Mucosa of rectum (tissue), 2 donors: ENCODE results near the gene SOX6.

ENCODE experiments used
- H3K27ac ChIP-seq, 2 donors: one replicate each; pipeline ENCODE4 v1.7.0; 2013; ENCODE audit warnings: inconsistent platforms in 2 of 2, low read depth in 2 of 2, low read length in 2 of 2
- H3K27me3 ChIP-seq, 2 donors: one replicate each; pipeline ENCODE4 v1.7.0; 2013; ENCODE audit warnings: low read length in 2 of 2; ENCODE audit not compliant: control insufficient read depth in 2 of 2, insufficient read depth in 2 of 2
- H3K36me3 ChIP-seq, 2 donors: one replicate each; pipeline ENCODE4 v1.7.0; 2013; ENCODE audit warnings: low read length in 2 of 2; ENCODE audit not compliant: control insufficient read depth in 2 of 2, insufficient read depth in 2 of 2
- H3K4me1 ChIP-seq, 2 donors: one replicate each; pipeline ENCODE4 v1.7.0; 2013; ENCODE audit warnings: low read length in 2 of 2, mild to moderate bottlenecking in 1 of 2; ENCODE audit not compliant: control insufficient read depth in 2 of 2, insufficient read depth in 2 of 2
- H3K4me3 ChIP-seq, 2 donors: one replicate each; pipeline ENCODE4 v1.7.0; 2013; ENCODE audit warnings: low read length in 2 of 2
- H3K9ac ChIP-seq, 2 donors: one replicate each; pipeline ENCODE4 v1.7.0; 2013; ENCODE audit warnings: low read length in 2 of 2, low read depth in 1 of 2, mild to moderate bottlenecking in 1 of 2
- H3K9me3 ChIP-seq, 2 donors: one replicate each; pipeline ENCODE4 v1.7.0; 2013; ENCODE audit warnings: low read length in 2 of 2; ENCODE audit not compliant: control insufficient read depth in 2 of 2
- donor health status: healthy.
- donor health status: Normal muscosa, but diverticular disease.

Gene SOX6

GRCh38 chr11:16185042-16185441 lies 171.3 kb downstream of the SOX6 start:
- Histone ChIP-seq H3K9ac (no peak overlapping the region), H3K36me3 (no peaks in the 10 kb centered on the region), H3K4me1 (no peaks in the 10 kb centered on the region), H3K4me3 (no peak overlapping the region), H3K27ac (no peak overlapping the region), H3K27me3 (no peaks in the 10 kb centered on the region), H3K9me3 (no peaks in the 10 kb centered on the region)

DNA sequence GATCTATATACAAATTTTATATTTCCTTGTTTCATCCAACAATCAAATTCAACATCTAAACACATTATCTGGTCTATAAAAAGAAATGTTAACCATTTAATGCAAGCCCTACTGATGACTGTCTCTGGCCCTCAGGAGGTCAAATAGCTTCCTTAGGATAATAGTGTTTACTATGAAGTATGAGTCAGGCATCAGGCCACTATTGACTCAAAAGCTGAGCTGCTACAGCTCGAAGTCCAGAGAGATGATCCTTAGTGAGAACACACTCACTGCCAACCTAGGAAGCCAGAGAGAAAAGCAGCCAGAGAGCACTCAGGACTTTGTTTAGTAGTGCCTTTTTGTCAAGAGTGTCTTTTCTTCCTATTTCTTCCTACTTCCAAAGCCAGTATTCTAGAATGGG lies 171.8 kb downstream of the SOX6 start:
- Histone ChIP-seq H3K27ac (no peak overlapping the region), H3K36me3 (no peaks in the 10 kb centered on the region), H3K27me3 (no peaks in the 10 kb centered on the region), H3K9ac (no peak overlapping the region), H3K9me3 (no peaks in the 10 kb centered on the region), H3K4me1 (no peaks in the 10 kb centered on the region), H3K4me3 (no peak overlapping the region)

DNA sequence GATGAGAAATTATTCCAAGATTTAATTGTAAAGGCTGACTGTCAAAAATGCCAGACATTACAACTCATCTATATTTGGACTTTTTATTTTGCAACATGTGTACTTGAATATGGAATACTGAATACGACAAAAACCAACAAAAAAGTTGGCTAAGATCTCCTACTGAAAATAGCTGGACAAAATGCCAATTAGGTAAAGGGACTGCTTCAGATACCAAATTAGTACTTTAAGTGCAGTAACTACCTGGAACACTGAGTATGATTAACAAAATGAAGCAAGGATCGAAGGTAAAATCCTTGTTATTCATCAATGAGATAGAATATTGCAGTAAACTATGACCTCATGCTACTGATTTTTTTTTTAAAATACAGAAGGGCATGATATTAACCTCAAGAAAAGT lies 173.8 kb downstream of the SOX6 start:
- H3K9me3 ChIP-seq = no peaks in the 10 kb centered on the region
- no peaks in the 10 kb centered on the region for H3K36me3 ChIP-seq
- H3K9ac ChIP-seq = no peak overlapping the region
- no peak overlapping the region for H3K27ac ChIP-seq
- H3K4me3 ChIP-seq = no peak overlapping the region
- H3K4me1 ChIP-seq = no peaks in the 10 kb centered on the region
- no peaks in the 10 kb centered on the region for H3K27me3 ChIP-seq

GRCh38 chr11:16180868-16181267 lies 175.5 kb downstream of the SOX6 start:
- Histone ChIP-seq H3K9ac (no peak overlapping the region), H3K4me3 (no peak overlapping the region), H3K27ac (no peak overlapping the region), H3K27me3 (no peaks in the 10 kb centered on the region), H3K9me3 (no peaks in the 10 kb centered on the region), H3K4me1 (no peaks in the 10 kb centered on the region), H3K36me3 (no peaks in the 10 kb centered on the region)

DNA sequence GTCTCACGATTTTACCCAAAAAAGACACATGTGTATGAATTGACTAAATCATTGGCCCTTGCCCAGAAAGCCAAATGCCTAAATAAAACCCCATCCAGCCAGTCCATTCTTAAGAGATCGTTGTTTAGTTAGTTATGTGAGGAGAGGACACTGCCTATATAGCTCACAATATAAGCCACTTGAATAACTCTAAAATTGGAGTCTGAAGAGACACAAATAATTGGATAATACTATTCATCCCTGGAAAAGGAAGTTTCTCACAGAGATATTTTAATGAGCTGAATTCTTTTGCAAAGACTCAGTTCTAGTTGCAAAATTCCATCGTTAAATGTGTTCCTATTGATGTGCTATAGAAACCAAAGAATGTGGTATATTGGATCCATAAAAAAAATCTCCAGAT lies 176.7 kb downstream of the SOX6 start:
- H3K9ac ChIP-seq = no peak overlapping the region
- no peak overlapping the region for H3K27ac ChIP-seq
- no peak overlapping the region for H3K4me3 ChIP-seq
- H3K27me3 ChIP-seq = no peaks in the 10 kb centered on the region
- H3K4me1 ChIP-seq = no peaks in the 10 kb centered on the region
- no peaks in the 10 kb centered on the region for H3K9me3 ChIP-seq
- H3K36me3 ChIP-seq = no peaks in the 10 kb centered on the region

- no peaks in the 10 kb centered on the region for H3K4me1 ChIP-seq
Observed at GRCh38 chr11:16178273-16178672, 178.1 kb downstream of the SOX6 start.

GRCh38 chr11:16177688-16178087 lies 178.7 kb downstream of the SOX6 start:
- Histone ChIP-seq H3K36me3 (no peaks in the 10 kb centered on the region), H3K4me3 (no peak overlapping the region), H3K27me3 (no peaks in the 10 kb centered on the region), H3K4me1 (no peaks in the 10 kb centered on the region), H3K27ac (no peak overlapping the region), H3K9me3 (no peaks in the 10 kb centered on the region), H3K9ac (no peak overlapping the region)

More at GRCh38 chr11:16178273-16178672, 178.1 kb downstream of the SOX6 start:
- no peak overlapping the region for H3K9ac ChIP-seq
- no peak overlapping the region for H3K27ac ChIP-seq
- no peaks in the 10 kb centered on the region for H3K36me3 ChIP-seq
- no peak overlapping the region for H3K4me3 ChIP-seq
- H3K27me3 ChIP-seq = no peaks in the 10 kb centered on the region
- H3K9me3 ChIP-seq = no peaks in the 10 kb centered on the region

DNA sequence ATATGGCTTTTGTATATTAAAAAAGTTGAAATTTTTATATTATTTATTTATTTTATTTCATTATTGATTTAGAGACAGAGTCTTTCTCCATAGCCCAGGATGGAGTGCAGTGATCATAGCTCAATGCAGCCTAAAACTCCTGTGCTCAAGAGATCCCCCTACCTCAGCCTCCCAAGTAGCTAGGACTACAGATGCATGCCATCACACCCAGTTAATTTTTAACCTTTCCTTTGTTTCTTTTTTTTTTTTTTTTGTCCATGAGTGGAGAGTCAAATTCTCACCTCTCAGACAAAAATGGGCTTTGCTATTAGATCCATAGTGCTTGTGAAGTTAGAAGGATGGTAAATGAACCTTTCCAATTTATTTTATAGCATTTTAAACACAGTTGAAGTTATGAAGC lies 182.5 kb downstream of the SOX6 start:
- Histone ChIP-seq H3K4me3 (no peak overlapping the region), H3K27ac (no peak overlapping the region), H3K9ac (no peak overlapping the region), H3K36me3 (no peaks in the 10 kb centered on the region), H3K4me1 (no peaks in the 10 kb centered on the region), H3K9me3 (no peaks in the 10 kb centered on the region), H3K27me3 (no peaks in the 10 kb centered on the region)

DNA sequence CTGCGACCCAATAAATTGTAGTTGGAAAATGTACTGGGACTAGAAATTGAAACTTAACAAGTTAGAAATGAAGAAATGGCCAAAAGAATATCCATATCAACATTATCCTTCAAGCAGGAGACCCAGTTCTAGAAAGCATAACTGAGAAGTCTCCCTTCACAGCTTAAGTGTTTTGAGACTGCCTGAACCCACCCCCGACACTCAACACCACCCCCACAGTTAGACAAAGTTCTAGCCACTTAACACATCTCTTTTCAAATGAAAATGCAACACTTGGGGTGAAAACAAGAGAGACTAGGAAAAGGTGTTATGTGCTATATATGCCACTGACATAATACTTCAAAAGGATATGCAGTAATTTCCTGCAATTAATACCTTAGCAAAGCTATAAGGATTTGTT lies 184.5 kb downstream of the SOX6 start:
- Histone ChIP-seq H3K9me3 (no peaks in the 10 kb centered on the region), H3K36me3 (no peaks in the 10 kb centered on the region), H3K4me3 (no peak overlapping the region), H3K27ac (no peak overlapping the region), H3K27me3 (no peaks in the 10 kb centered on the region), H3K9ac (no peak overlapping the region), H3K4me1 (no peaks in the 10 kb centered on the region)

- no peak overlapping the region for H3K27ac ChIP-seq
- H3K27me3 ChIP-seq = no peaks in the 10 kb centered on the region
- H3K4me1 ChIP-seq = no peaks in the 10 kb centered on the region
- no peaks in the 10 kb centered on the region for H3K9me3 ChIP-seq
- H3K4me3 ChIP-seq = no peak overlapping the region
- H3K36me3 ChIP-seq = no peaks in the 10 kb centered on the region
- no peak overlapping the region for H3K9ac ChIP-seq
Observed at GRCh38 chr11:16169956-16170847, 186.1 kb downstream of the SOX6 start.
